Stimulated activated CD4-positive, alpha-beta T cell treated with anti-CD3 and anti-CD28 coated beads, Interleukin-15, amount 100 ng/mL, for 1 hour (primary cell): ENCODE measurements around the gene FKBP11.

Experiments used
- DNase-seq, 2 donors: peaks; one replicate each; pipeline ENCODE4 v3.0.0-alpha.2; 2020; ENCODE audit warnings: low read depth in 1 of 2, low spot score in 1 of 2

The FKBP11 gene

DNA sequence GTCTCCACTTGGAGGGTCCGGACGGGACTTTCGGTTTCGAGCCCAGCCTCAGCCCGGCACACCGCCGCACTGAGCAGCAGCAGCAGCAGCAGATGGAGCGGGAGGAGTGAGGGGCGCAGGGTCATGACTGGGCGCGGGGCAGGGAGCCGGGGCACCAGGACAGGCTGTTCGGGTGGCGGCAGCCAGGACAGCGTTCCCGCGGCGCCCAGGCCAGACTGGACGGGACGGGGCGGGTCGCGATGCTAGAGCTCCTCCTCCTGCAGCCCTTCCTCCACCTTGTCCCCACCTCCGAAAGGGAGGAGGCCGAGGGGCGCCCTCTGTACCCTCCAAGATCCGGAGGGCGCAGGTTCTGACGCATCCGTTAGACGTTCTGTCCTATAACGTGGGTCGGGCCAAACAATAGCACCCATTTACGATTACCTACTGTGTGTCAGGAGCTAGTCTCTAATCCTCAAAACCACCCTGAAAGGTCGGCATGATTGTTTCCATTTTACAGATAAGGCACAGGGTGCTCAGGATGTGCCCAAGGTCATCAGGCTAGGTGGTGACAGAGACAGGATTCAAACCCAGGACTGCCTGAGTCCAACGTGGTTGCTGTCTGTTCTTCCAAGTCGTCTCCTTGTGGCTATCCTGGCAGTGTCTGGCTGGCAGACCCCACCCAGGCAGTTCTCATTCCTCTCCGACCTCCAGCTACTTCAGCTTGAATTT lies at the start of gene FKBP11:
Gene FKBP11, minus strand, starts transcription at position 189 of the 708 bp plus-strand sequence. Its CDS starts 64 bp downstream, at position 125.
- peak; percentile 53 to 57 for DNase-seq

DNA sequence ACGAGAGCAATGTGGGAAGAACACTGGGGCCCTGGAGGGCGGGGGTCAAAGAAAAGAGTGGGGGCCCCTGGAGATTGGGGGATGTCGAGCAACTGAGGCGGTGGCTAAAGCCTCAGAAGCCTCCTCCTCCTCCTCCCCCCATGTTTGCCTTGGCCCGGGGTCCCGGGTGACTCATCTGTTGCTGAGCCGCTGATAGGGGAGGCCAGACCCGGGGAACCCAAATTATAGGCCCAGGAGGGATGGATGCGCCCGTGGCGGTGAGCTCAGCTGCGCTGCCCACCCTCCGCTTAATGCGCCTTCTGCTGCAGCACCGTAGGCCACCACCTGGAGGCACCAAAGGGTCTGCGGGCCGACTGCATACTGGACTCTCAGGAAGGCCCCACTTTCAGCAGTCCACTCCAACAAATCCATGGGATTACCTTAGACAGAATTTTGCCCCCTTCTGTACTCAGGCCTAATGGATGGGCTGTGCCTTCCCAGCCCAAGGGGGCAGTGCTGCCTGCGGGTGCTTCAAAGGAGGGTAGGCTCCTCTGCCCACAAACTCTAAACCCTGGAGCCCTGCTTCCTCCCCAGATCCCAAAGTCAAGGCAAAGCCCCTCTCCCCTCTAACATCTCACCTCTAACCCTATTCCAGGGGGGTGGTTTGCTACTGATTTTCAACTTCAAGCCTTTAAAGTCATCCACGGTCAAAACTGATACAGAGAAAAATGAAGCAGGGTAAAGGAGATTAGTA lies 48.8 kb upstream of the FKBP11 start:
- no peak for DNase-seq

DNA sequence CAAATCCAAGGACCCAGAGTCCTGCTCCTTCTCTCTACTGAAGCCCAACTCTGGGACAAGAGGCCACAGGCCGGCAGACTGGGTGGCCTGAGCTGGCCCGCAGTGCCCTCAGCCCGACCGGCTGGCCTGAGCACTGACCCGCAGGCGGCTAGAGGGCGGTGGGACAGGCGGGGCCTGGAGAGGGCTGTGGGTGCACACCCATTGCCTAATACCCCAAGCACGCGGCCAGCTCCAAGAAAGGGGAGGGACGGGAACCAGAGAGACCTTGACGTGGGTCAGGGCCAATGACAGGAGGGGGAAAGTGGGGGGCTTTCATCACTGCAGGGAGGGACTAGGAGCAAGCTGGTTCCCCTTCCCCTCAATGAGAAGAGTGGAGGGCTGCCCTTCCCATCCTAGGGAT lies 48.2 kb upstream of the FKBP11 start:
- DNase-seq: no peak

DNA sequence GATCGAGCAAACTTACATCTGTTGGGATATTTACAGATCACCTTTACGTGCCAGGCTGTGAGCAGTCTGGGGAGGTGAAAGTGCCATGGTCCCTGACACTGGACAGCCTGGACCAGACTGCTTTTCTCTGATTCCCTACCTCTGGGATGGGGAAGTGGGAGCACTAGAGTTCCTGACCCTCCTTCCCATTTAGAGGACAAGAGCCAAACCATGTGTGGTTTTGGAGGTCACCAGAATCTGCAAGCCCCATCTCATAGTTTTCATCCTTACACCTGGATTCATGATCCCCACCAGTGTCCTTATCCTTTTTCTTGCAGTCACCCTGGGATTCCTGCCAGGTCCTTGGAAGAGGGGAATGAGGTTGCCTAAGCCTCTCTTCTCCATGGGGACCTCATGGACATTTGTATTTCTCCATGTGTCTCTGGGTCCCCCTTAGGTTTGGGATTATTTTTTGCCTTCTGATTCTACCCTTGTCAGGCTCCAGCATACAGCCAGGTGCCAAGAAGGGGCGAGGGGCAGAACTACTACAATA lies 47.7 kb upstream of the FKBP11 start:
- DNase-seq: no peak

DNA sequence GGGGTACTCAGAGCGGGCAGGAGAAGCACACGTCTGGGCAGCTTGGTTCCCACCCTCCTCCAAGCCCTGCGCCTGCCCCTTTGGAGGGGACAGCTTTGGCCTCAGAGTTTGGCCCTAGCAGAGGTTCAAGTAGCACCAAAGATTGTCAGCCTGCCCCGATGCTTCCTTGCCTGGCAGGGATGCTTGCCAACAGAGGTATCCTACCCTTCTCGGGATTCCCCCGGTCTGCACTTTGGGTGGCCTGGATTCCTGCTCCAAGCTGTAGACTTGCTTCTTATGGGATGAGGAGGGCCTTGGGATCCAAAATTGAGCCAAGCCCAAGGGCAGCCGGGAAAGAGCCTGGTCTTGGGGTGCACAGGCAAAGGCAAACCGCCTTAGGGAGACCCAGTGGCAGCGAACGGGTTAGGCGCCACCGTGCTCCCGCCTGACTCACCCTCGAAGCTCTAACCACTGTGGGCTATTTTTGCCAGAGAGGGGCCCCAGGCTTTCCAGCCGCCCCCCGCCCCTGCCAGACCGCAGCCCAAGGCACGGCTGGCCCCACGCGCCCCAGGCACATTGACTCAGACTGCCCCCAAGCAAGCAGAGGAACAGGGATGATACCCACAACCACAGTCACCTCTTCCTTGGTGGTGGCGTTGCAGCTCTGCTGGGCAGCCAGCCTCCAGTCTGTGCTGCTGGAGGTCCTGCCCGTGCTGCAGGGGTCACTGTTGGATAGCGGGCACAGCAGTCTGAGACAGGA lies 47.1 kb upstream of the FKBP11 start:
- DNase-seq: no peak

DNA sequence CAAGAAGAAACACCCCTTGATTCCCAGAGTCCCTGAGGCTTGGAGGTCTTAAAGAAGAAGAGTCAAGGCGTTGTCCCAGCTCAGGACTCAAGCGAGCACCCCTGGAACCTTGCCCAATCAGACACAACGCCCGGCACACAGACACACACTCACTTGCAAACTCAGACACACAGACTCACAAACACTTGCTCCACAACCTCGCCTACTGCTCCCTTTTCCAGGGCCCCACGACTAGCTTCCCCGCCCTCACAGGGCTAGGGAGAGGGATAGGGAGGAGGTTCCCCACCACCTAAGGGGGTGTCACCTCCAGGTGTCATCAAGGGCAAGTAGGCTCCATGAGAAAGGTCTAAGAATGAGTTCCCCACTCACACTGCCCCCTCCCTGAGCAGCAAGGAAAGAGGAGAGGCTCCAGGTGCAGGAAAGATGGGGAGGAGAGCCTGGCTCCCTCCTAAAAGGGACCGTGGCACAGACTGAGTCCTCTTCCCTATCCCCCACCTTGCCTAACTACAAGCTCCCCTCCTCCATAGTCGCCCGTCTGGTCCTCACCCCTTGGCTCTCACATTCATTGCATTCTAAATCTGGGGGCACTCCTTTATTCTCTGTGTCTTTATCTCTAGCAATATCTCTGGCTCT lies 45.5 kb upstream of the FKBP11 start:
- no peak for DNase-seq

DNA sequence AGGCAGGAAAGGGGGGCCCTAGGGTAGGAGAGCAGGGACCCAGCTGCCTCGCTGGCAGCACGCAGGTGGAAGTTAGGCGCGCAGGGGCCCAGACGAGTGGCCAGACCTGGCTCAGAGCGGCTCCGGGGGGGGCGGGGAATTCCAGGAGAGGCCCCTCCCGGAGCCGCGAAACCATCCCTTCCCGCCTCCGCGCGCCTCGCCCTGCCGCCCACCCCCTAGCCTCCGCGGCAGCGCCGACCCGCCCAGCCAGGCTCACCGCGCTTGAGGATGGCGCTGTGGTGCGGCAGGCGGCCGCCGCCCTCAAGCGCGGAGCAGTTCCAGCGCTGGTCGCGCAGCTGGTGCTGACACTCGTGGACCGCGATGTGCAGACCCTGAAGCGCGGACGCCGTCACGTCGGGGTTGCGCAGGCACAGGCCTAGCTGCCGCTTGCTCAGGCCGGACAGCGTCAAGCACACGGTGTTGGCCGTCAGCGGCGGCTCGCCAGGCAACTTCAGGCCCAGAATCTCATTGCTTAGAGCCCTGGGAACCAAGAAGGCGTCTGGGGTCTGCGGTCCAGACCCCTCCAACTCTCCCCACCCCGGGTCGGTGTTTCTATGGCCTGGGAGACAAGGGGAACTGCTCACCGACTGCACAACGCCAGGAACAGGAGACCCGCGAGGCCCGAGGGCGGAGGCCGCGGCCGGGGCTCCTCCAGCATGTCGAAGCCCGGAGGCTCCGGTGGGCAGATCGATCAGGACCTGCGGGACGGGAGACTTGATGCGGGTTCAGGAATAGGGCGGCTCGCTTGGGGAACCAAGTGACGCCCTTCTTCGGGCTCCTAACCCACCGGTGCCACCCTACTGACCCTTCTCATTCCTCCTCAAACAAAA lies 44.8 kb upstream of the FKBP11 start:
- DNase-seq: peak in 1 of 2 donors; percentile 48

DNA sequence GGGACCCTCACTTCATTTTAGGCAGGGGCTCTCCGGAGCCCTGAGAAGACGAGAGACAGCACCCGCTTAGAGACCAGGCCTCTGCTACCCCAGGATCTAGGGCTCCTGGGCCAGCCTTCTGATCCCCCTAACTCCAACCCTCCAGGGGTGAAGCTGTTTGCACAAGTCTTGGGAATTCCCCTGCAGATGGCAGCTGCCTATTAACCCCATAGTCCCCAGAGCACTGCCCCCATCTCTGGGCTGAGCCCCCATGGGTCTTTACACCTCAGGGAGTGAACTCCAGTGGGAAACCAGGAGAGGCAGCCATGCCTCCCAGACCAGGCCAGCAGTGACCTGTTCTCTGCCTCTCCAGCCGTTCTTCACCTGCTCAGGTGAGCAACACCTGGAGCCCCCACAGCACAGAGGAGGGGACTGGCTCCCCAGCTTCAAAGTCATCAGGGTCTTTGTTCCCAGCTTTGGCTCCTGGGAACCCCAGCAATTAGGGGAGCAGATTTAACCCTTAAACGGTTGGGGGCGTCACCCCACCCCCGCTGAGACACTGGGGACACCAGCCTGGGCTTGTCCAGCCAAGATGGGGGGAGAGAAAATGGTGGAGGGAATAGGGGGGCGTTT lies 44.0 kb upstream of the FKBP11 start:
- no peak for DNase-seq

DNA sequence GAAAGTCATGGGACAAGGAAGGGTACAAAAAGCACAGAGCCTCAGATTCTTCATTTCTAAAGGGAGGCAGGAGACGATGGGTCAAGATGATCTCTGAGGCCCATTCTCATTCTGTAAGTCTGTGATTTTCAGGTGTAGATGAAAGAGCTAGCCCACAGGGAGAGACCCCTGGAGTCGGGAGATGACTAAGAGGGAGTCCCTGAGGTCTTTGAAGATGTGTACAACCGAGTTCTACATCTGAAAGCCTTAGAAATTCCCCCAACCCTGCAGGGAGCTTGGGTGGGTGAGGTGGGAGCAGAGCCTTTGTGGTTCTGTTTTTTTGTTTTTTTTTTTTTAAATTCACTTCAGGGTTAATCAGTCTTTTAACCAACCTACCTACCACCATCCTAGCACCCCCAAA lies 43.2 kb upstream of the FKBP11 start:
- no peak for DNase-seq

DNA sequence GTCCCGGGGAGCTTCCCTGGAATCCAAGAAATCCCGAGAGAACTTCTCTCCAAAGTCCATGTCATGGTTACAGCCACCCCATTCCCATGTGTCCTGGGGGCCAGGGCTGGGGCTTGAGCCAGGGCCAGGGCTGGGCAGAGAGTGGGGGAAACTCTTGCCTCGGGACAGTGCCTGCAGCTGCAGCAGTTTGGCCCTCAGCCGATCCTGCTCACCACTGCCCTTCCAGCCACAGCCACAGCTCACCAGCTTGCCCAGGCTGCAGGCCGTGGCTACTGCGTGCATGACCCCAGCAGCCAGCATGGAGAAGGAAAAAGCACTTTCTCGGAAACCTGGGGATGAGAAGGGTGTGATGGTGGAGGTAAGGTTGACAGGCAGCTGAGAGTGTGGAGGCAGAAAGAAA lies 42.7 kb upstream of the FKBP11 start:
- DNase-seq: no peak

DNA sequence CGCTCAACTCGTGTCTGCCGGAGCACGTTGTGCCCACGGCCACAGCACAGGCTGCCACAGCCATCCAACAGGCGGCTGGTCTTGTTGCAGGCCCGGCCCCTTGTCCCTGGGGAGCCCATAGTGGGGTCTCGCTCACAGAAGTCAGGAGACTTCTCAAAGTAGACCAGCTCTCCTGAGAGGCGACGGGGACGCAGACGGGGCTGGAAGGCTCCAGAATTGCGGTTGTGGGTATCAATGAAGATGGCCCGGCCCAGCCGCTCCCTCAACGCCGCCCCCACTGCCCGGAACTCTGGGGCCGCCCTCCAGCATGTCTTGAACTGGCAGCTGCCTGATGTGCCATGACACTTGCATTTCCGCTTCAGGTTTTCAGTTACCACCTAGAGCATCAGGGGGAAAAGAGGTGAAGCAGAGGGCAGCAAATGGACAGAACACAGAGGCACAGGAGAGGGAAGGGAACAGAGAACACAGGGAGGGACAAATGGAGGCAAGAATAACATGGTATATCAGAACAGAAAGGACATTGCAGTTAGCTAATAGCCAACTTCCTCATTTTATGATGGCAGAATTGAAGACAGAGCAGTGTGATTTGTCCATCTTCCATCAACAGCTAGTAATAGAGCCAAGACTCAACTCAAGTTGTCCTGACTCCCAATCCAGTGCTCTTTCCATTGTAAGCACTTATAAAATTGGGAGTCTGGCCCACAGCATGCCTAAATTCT lies 41.0 kb upstream of the FKBP11 start:
- DNase-seq: no peak

DNA sequence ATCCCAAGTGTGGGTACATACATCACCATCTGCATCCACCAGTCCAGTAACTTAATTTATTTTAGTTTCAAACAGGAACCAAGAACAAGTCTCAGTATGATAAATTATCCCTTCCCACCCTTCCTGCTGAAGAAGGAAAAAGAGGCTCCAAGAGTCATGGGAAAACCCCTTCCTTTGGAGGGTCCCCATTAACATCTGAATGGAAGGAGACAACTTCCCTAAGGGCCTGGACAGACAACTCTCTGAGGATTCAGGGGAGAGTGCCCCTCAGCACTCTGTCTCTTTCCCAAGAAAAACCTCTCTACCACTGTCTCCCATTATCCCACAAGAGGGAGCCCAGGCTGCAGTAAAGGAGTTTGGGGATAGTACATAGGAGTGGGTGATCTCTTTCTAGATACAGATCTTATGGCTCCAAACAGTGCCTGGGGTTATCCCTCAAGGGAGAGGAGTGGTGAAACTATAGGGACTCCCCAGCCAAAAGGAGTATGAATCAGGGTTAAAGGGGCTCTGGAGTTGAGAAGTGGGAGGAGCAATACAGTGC lies 40.1 kb upstream of the FKBP11 start:
- no peak for DNase-seq

DNA sequence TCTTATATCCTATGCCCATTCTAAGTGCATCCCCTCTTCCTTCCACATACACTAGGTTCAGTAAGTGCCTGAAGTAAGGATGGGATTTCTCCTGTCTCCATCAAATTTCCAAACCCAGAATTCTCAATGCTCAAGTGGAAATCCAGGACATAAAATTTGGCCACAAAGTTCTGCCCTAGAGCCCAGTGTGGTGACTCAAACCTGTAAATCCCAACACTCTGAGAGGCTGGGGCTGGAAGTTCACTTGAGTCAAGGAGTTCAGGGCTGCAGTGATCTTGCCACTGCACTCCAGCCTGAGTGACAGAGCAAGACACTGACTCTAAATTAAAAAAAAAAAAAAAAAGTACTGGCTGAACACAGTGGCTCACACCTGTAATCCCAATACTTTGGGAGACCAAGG lies 36.5 kb upstream of the FKBP11 start:
- DNase-seq: no peak

DNA sequence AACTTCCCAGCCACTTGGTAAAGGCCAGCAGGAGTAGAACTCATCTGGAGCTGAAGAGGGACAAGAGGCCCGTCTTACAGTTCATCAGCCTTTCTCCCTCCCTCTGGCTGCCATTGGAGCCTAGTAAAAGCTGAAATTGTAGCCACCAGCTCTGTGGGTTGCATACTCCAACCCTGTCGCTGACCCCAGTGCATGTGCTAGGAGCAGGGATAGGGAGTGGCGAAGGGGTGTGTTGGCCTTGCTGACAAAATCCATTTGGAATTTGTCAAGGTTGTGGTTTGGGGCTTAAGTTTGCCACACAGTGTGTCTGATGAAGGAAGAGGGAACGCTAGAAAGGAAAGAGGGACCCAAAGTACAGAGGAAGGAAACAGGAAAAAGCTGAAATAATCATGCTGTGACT lies 36.0 kb upstream of the FKBP11 start:
- no peak for DNase-seq

DNA sequence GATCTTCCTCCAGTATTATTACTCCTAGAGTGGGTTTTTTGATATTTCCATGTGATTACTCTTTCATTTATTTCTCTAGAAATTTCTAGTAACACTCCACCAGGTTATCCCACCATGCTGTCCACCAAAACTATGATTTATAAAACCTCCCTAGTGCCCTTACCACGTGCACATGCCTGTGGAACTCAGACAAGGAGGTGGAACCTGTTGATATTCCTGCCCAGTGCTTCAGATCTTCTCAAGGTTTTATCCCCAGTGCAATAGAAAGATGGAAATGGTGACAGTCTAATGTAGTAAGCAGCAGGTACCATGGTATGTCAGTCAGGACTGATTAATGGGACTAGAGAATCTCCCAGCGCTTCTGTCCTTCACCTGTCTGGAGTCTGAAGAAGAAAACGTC lies 35.5 kb upstream of the FKBP11 start:
- DNase-seq: no peak

DNA sequence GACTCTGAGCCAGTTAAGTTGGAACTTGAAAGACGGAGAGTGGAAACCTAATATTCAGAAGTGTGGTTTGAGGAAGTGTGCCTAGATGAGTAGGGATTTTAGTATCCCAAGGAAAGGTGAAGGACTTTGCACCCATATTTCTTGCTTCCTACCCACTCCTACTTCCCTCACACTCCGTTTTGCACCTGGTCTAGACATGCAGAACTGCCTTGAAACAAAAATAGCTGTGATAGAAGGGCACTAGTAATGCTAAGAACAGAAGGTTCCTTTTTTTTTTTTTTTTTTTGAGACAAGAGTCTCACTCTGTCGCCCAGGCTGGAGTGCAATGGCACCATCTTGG lies 32.7 kb upstream of the FKBP11 start:
- DNase-seq: no peak

DNA sequence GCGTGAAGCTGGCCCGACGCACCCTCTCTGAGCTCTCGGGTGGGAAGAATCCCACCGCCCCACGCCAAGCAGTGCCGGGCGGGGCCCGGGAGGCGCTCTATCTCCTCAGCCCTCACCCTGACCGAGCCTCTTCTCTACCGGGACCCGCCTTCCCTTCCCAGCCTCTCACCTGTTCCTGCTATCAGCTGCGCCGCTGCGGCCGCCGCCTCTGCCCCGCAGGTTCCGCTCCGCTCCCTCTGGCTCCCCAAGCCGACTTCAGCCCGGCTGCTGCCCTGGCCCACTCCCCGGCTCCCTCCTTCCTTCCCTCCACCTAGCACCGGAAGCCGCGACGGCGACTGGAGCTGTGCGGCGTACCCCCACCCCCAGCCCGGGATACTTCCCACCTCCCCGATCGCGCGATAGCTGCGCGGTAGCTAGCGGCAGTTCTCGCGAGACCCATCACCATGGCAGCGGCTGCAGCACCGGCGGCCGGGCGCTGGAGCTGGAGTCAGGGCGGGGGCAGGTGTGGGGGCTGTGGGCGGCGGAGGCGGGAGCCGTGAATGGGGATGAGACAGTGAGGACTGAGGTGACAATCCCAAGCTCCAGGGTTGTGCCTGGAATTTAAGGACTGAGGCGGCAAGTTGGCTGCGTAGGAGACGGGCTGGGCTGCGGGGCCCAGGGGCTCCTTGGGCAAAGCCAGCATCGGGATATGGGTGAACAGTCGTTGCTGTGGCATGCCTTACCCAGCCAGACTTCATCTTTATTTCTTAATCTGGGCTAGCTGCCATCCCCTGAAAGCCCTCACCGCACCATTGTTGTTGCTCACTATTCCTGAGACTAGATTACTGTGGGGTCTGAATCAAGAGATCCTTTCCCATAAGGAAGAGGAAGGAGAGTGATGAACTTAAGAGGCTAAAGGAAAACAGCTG lies 32.1 kb upstream of the FKBP11 start, which contains the start of gene ARF3:
Gene ARF3, minus strand, starts transcription at position 347 of the 908 bp plus-strand sequence. CDS start 16,392 bp downstream, outside the sequence.
- DNase-seq: peak; percentile 81 to 82
